K562 (cell line): ENCODE measurements around the gene TYW5. TPM values are rescaled to one million over a fixed set of nuclear protein-coding genes. Genes with fewer than 3 reads are reported as not detected.
A peak's percentile ranks its signal among the peaks of the same experiment; 100 is the strongest.

Source experiments
- C11orf30 ChIP-seq: fragments of 450-650 bp; IDR thresholded peaks from 2 replicates; pipeline ENCODE4 v1.6.1; 2016; ENCODE audit warnings: low read depth, mild to moderate bottlenecking
- CXXC5 ChIP-seq: fragments of 250-450 bp; sonication (Bioruptor Pico); IDR thresholded peaks from 2 replicates; pipeline ENCODE4 v1.8.0; 2022; ENCODE audit warnings: inconsistent platforms, mild to moderate bottlenecking, moderate library complexity
- DDX20 ChIP-seq: fragments of 450-650 bp; IDR thresholded peaks from 2 replicates; pipeline ENCODE4 v1.6.1; 2016; ENCODE audit warnings: missing genetic modification characterization, low read depth, mild to moderate bottlenecking, missing compliant biosample characterization, moderate library complexity
- E2F4 ChIP-seq: sonication (generic); formaldehyde crosslinking; IDR thresholded peaks from 2 replicates; pipeline ENCODE4 v1.8.0; 2022; ENCODE audit warnings: mild to moderate bottlenecking, low read depth, missing genetic modification reagents
- MYBL2 ChIP-seq, 2 experiments: fragments of 450-650 bp in 1 of 2; sonication (generic) in 1 of 2; formaldehyde crosslinking in 1 of 2; IDR thresholded peaks; 2 replicates each; pipeline versions ENCODE4 v1.6.1 to v1.8.1; 2017 to 2022; ENCODE audit warnings: borderline replicate concordance in 1 of 2, inconsistent platforms in 1 of 2, low read depth in 1 of 2, mild to moderate bottlenecking in 1 of 2, missing genetic modification reagents in 1 of 2, moderate library complexity in 1 of 2
- OTX1 ChIP-seq: fragments of 450-650 bp; formaldehyde crosslinking; IDR thresholded peaks from 2 replicates; pipeline ENCODE4 v1.4.0; 2022; ENCODE audit warnings: mild to moderate bottlenecking
- POLR2B ChIP-seq: fragments of 450-650 bp; IDR thresholded peaks from 2 replicates; pipeline ENCODE4 v1.6.1; 2018; ENCODE audit warnings: low read depth; ENCODE audit not compliant: partially characterized antibody
- PRDM10 ChIP-seq: fragments of 450-650 bp; IDR thresholded peaks from 2 replicates; pipeline ENCODE4 v1.6.1; 2018; ENCODE audit not compliant: partially characterized antibody
- RFX7 ChIP-seq: fragments of 250-450 bp; sonication (Bioruptor Pico); IDR thresholded peaks from 2 replicates; pipeline ENCODE4 v1.5.1; 2021; ENCODE audit warnings: mild to moderate bottlenecking
- SAP30 ChIP-seq: fragments of 200-600 bp; sonication (generic); IDR thresholded peaks from 2 replicates; pipeline ENCODE4 v1.6.1; 2012; ENCODE audit warnings: borderline replicate concordance, low read depth, mild to moderate bottlenecking, moderate library complexity, low read length, control low read depth, inconsistent platforms; ENCODE audit not compliant: insufficient read depth, poor library complexity, severe bottlenecking
- TAF1 ChIP-seq: IDR thresholded peaks from 2 replicates; pipeline ENCODE4 v1.6.1; 2011; ENCODE audit warnings: mild to moderate bottlenecking, low read length, moderate library complexity; ENCODE audit not compliant: insufficient read depth, control insufficient read depth, severe bottlenecking; ENCODE audit errors: extremely low read depth
- TGIF2 ChIP-seq: sonication (generic); formaldehyde crosslinking; IDR thresholded peaks from 2 replicates; pipeline ENCODE4 v1.8.1; 2022; ENCODE audit warnings: mild to moderate bottlenecking, missing genetic modification reagents, moderate library complexity
- U2AF1 ChIP-seq: fragments of 200-400 bp; formaldehyde crosslinking; optimal IDR thresholded peaks from 2 replicates; pipeline ENCODE3; 2017; ENCODE audit warnings: mild to moderate bottlenecking, low read depth, low read length, moderate library complexity
- ZC3H4 ChIP-seq: sonication (generic); formaldehyde crosslinking; IDR thresholded peaks from 2 replicates; pipeline ENCODE4 v1.9.0; 2021; ENCODE audit warnings: missing genetic modification reagents, borderline replicate concordance
- ZNF3 ChIP-seq: fragments of 250-450 bp; sonication (Bioruptor Pico); IDR thresholded peaks from 2 replicates; pipeline ENCODE4 v1.5.0; 2021; ENCODE audit warnings: mild to moderate bottlenecking, moderate library complexity
- ZNF518B ChIP-seq: fragments of 250-450 bp; sonication (Bioruptor Pico); IDR thresholded peaks from 2 replicates; pipeline ENCODE4 v1.5.0; 2021; ENCODE audit warnings: mild to moderate bottlenecking, moderate library complexity
- ZNF75A ChIP-seq: fragments of 450-650 bp; formaldehyde crosslinking; IDR thresholded peaks from 2 replicates; pipeline ENCODE4 v1.4.0; 2020; ENCODE audit warnings: mild to moderate bottlenecking
- ZNF780A ChIP-seq: fragments of 250-450 bp; sonication (Bioruptor Pico); IDR thresholded peaks from 2 replicates; pipeline ENCODE4 v1.5.0; 2021; ENCODE audit warnings: mild to moderate bottlenecking
- polyA plus RNA-seq, 8 experiments: library from polyadenylated mRNA; depleted of rRNA in 4 of 8; stranded (reverse) in 5 of 8; unstranded in 3 of 8; fragments of >200 nt; fragmentation: Nextera tagmentation in 2 of 8; fragmentation: Illumina TruSeq in 1 of 8; extraction: Ambion mirVana in 2 of 8; extraction: Trizol in 1 of 8; gene quantifications; 2 replicates each; pipeline versions ENCODE4 v1.2.1 to v1.2.3, GENCODE V29; 2011 to 2014; ENCODE audit warnings: inconsistent platforms in 1 of 8, missing spikeins in 1 of 8
- total RNA-seq, 7 experiments: library from RNA; depleted of rRNA in 6 of 7; stranded (reverse); fragments of >200 nt in 6 of 7; fragmentation: Illumina TruSeq in 2 of 7; extraction: Trizol in 2 of 7; gene quantifications; 2 replicates each; pipeline versions ENCODE4 v1.2.1 to v1.2.3, GENCODE V29; 2011 to 2021; ENCODE audit warnings: low replicate concordance in 1 of 7

Gene TYW5
- total and polyA plus RNA-seq, 9 of the 15 experiments (the other 6 are each of a cell fraction or from before 2014, with no cell fraction given): 3.6 to 7.7 (median 4.6) TPM

GRCh38 chr2:199911052-199911876, 44.0 kb downstream of the TYW5 start, which contains the start of gene C2orf69 (continued):
- TF ChIP-seq C11orf30 (peak; percentile 62), DDX20 (tag) (no peak), OTX1 (0 out of 2 replicates have a peak, but pooled peaks have one; percentile 22), MYBL2 (IDR thresholded peaks at IDR 0.05; ENCODE audit: low read depth) (peak; percentile 97), MYBL2 (CRISPR knock-in tag; IDR thresholded peaks at IDR 0.05; ENCODE audit: borderline replicate concordance) (peak; percentile 35; the same call in 1 of the 2 replicates), U2AF1 (no peak), TAF1 (peak; percentile 63), TGIF2 (CRISPR knock-in tag) (no peak), RFX7 (CRISPR knock-in tag) (no peak), POLR2B (peak; percentile 62), PRDM10 (peak; percentile 34), ZNF75A (CRISPR knock-in tag) (no peak), SAP30 (peak; percentile 69), ZNF3 (no peak), CXXC5 (CRISPR knock-in tag) (peak; percentile 91), E2F4 (CRISPR knock-in tag) (peak; percentile 95), ZNF780A (CRISPR knock-in tag) (no peak), ZNF518B (CRISPR knock-in tag) (no peak), ZC3H4 (no peak)
